ENCODE results near the gene PCCA. TPM values are rescaled to one million over a fixed set of nuclear protein-coding genes. Genes with fewer than 3 reads are reported as not detected.

Gene PCCA
- polyA plus RNA-seq, 1 of the 3 experiments (the other 2 are of a cell fraction), result 7.3 TPM

GRCh38 chr13:100549316-100549715 lies 460.4 kb downstream of the PCCA start:
- H3K9ac ChIP-seq, result no peak overlapping the region
- H3K9me2 ChIP-seq, result no peaks in the 10 kb centered on the region
- CTCF ChIA-PET, result interaction anchor here (0.9 kb wide), 1 partner anchor 15 kb away, joined by 3 read pairs; no protein-coding TSS in a partner anchor
- no peaks in the 10 kb centered on the region for H4K20me1 ChIP-seq (ENCODE audit: insufficient read depth)
- H3F3A ChIP-seq (replicated peaks; ENCODE audit: insufficient read depth), result no peaks in the 10 kb centered on the region
- POLR2A ChIA-PET, result no interaction called here
- TF ChIP-seq RCOR1 (IDR thresholded peaks at IDR 0.05; ENCODE audit: low read length) (no peak), TAF1 (IDR thresholded peaks at IDR 0.05; ENCODE audit: borderline replicate concordance, low read depth, low read length) (no peak), TCF12 (IDR thresholded peaks at IDR 0.05) (no peak), EZH2phosphoT487 (IDR thresholded peaks at IDR 0.05; ENCODE audit: borderline replicate concordance, low read depth) (no peak), RAD21 (IDR thresholded peaks at IDR 0.05; ENCODE audit: low read length) (no peak), JUND (IDR thresholded peaks at IDR 0.05) (no peak), GABPA (IDR thresholded peaks at IDR 0.05; ENCODE audit: low read depth) (no peak), FOXJ3 (CRISPR knock-in tag; IDR thresholded peaks at IDR 0.05) (no peak), GATA2 (CRISPR knock-in tag; IDR thresholded peaks at IDR 0.05) (no peak), CHD2 (IDR thresholded peaks at IDR 0.05; ENCODE audit: low read length, partially characterized antibody) (no peak), POLR2AphosphoS5 (IDR thresholded peaks at IDR 0.05; ENCODE audit: low read depth, low read length) (no peak), FOSL2 (IDR thresholded peaks at IDR 0.05; ENCODE audit: borderline replicate concordance, low read depth) (no peak), USF2 (IDR thresholded peaks at IDR 0.05; ENCODE audit: borderline replicate concordance, low read depth, low read length) (no peak), SIN3A (IDR thresholded peaks at IDR 0.05; ENCODE audit: borderline replicate concordance, low read depth, low read length) (no peak)
- TF ChIP-seq, protein P1, sequence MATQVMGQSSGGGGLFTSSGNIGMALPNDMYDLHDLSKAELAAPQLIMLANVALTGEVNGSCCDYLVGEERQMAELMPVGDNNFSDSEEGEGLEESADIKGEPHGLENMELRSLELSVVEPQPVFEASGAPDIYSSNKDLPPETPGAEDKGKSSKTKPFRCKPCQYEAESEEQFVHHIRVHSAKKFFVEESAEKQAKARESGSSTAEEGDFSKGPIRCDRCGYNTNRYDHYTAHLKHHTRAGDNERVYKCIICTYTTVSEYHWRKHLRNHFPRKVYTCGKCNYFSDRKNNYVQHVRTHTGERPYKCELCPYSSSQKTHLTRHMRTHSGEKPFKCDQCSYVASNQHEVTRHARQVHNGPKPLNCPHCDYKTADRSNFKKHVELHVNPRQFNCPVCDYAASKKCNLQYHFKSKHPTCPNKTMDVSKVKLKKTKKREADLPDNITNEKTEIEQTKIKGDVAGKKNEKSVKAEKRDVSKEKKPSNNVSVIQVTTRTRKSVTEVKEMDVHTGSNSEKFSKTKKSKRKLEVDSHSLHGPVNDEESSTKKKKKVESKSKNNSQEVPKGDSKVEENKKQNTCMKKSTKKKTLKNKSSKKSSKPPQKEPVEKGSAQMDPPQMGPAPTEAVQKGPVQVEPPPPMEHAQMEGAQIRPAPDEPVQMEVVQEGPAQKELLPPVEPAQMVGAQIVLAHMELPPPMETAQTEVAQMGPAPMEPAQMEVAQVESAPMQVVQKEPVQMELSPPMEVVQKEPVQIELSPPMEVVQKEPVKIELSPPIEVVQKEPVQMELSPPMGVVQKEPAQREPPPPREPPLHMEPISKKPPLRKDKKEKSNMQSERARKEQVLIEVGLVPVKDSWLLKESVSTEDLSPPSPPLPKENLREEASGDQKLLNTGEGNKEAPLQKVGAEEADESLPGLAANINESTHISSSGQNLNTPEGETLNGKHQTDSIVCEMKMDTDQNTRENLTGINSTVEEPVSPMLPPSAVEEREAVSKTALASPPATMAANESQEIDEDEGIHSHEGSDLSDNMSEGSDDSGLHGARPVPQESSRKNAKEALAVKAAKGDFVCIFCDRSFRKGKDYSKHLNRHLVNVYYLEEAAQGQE (IDR thresholded peaks at IDR 0.05; ENCODE audit: low read depth, low read length), result no peak
- TF ChIP-seq, protein P2, sequence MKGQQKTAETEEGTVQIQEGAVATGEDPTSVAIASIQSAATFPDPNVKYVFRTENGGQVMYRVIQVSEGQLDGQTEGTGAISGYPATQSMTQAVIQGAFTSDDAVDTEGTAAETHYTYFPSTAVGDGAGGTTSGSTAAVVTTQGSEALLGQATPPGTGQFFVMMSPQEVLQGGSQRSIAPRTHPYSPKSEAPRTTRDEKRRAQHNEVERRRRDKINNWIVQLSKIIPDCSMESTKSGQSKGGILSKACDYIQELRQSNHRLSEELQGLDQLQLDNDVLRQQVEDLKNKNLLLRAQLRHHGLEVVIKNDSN (IDR thresholded peaks at IDR 0.05; ENCODE audit: borderline replicate concordance, low read depth), result no peak
- H3K9me3 ChIP-seq, result no peaks in the 10 kb centered on the region
- H2AFZ ChIP-seq (ENCODE audit: low read depth), result no peak overlapping the region
- no peaks in the 10 kb centered on the region for H3K27me3 ChIP-seq (ENCODE audit: insufficient read depth)
- H3K4me1 ChIP-seq (ENCODE audit: control insufficient read depth in 1 of 2, insufficient read depth in 2 of 2, low read depth in 1 of 2, low read length in 1 of 2), result peaks cover 0 to 22% of the 10 kb centered on the region in 2 experiments; a peak in 1 of 4 replicates
- H3K27ac ChIP-seq (ENCODE audit: low read depth in 2 of 2, low read length in 1 of 2), result no peak overlapping the region
- H3K4me2 ChIP-seq, result no peak overlapping the region
- no peaks in the 10 kb centered on the region for H3K36me3 ChIP-seq (replicated peaks in 1 of 2; ENCODE audit: control insufficient read depth in 1 of 2, insufficient read depth in 2 of 2, low read length in 1 of 2)
- H3K79me2 ChIP-seq (ENCODE audit: insufficient read depth), result no peaks in the 10 kb centered on the region
- no peak overlapping the region for H3K4me3 ChIP-seq (ENCODE audit: low read depth in 2 of 2, low read length in 1 of 2)
- 88% methylated on average over 6 of the region's 9 CpGs for WGBS (ENCODE audit: low lambda C conversion rate)
- no peak for DNase-seq
